Liver (tissue), 9 donors: ENCODE data around the gene RAB12. TPM values are rescaled to one million over a fixed set of nuclear protein-coding genes. Genes with fewer than 3 reads are reported as not detected.

Source experiments
- DNase-seq: peaks from one replicate; pipeline ENCODE4 v3.0.0-alpha.2; 2017; ENCODE audit warnings: low spot score
- H3K27ac ChIP-seq, 2 donors: one replicate each; pipeline ENCODE4 v1.7.0; 2013; ENCODE audit warnings: inconsistent platforms in 2 of 2, low read length in 2 of 2, control low read depth in 1 of 2, low read depth in 1 of 2, mild to moderate bottlenecking in 1 of 2
- H3K27me3 ChIP-seq, 4 donors: one replicate each; pipeline versions ENCODE4 v1.6.1 to v1.7.0; 2013; ENCODE audit warnings: low read length in 3 of 4, inconsistent platforms in 1 of 4, mild to moderate bottlenecking in 1 of 4, moderate library complexity in 1 of 4; ENCODE audit not compliant: control insufficient read depth in 4 of 4, insufficient read depth in 4 of 4
- H3K36me3 ChIP-seq, 4 donors: one replicate each; pipeline versions ENCODE4 v1.6.1 to v1.7.0; 2013; ENCODE audit warnings: low read length in 3 of 4, mild to moderate bottlenecking in 3 of 4, low read depth in 1 of 4, moderate library complexity in 1 of 4; ENCODE audit not compliant: control insufficient read depth in 4 of 4, insufficient read depth in 3 of 4
- H3K4me1 ChIP-seq, 4 donors: one replicate each; pipeline versions ENCODE4 v1.6.1 to v1.7.0; 2013; ENCODE audit warnings: low read length in 3 of 4, mild to moderate bottlenecking in 3 of 4, moderate library complexity in 1 of 4; ENCODE audit not compliant: control insufficient read depth in 4 of 4, insufficient read depth in 4 of 4
- H3K4me3 ChIP-seq, 3 donors: one replicate each; pipeline versions ENCODE4 v1.6.1 to v1.7.0; 2013; ENCODE audit warnings: low read length in 3 of 3, control low read depth in 1 of 3, low read depth in 1 of 3, mild to moderate bottlenecking in 1 of 3
- H3K9ac ChIP-seq, 2 donors: one replicate each; pipeline ENCODE4 v1.7.0; 2013; ENCODE audit warnings: low read length in 2 of 2, mild to moderate bottlenecking in 2 of 2, moderate library complexity in 2 of 2, control low read depth in 1 of 2, low read depth in 1 of 2
- H3K9me3 ChIP-seq, 4 donors: one replicate each; pipeline versions ENCODE4 v1.6.1 to v1.7.0; 2013; ENCODE audit warnings: low read length in 3 of 4; ENCODE audit not compliant: control insufficient read depth in 4 of 4
- EGR1 ChIP-seq, 2 donors: IDR thresholded peaks; 2 replicates each; pipeline ENCODE4 v1.6.1; 2016 to 2018; ENCODE audit warnings: antibody characterized with exemption in 2 of 2, low read depth in 2 of 2
- FOXA2 ChIP-seq: IDR thresholded peaks from 2 replicates; pipeline ENCODE4 v1.6.1; 2016; ENCODE audit warnings: antibody characterized with exemption
- HNF4G ChIP-seq: IDR thresholded peaks from 2 replicates; pipeline ENCODE4 v1.6.1; 2016; ENCODE audit warnings: antibody characterized with exemption
- NR2F2 ChIP-seq: IDR thresholded peaks from 2 replicates; pipeline ENCODE4 v1.6.1; 2016; ENCODE audit warnings: antibody characterized with exemption
- RAD21 ChIP-seq, 2 donors: IDR thresholded peaks; 2 replicates each; pipeline ENCODE4 v1.6.1; 2016; ENCODE audit warnings: antibody characterized with exemption in 2 of 2, mild to moderate bottlenecking in 2 of 2
- REST ChIP-seq: IDR thresholded peaks from 2 replicates; pipeline ENCODE4 v1.6.1; 2016; ENCODE audit warnings: antibody characterized with exemption, mild to moderate bottlenecking
- RXRA ChIP-seq, 2 donors: IDR thresholded peaks; 2 replicates each; pipeline ENCODE4 v1.6.1; 2017 to 2018; ENCODE audit warnings: antibody characterized with exemption in 2 of 2, mild to moderate bottlenecking in 1 of 2
- SP1 ChIP-seq: IDR thresholded peaks from 2 replicates; pipeline ENCODE4 v1.6.1; 2018; ENCODE audit warnings: antibody characterized with exemption, mild to moderate bottlenecking
- TAF1 ChIP-seq: conservative IDR thresholded peaks from 2 replicates; pipeline ENCODE4 v1.6.1; 2016; ENCODE audit warnings: antibody characterized with exemption, mild to moderate bottlenecking
- ZBTB33 ChIP-seq: IDR thresholded peaks from 2 replicates; pipeline ENCODE4 v1.6.1; 2016; ENCODE audit warnings: antibody characterized with exemption
- WGBS: extraction: QIAGEN DNeasy Blood & Tissue Kit; methylation state at CpG from one replicate; pipeline ENCODE4 v1.1.7; 2013; 5-methylcytosine and 5-hydroxymethylcytosine counted together
- polyA plus RNA-seq, 2 donors: library from polyadenylated mRNA; stranded (reverse) in 1 of 2; unstranded in 1 of 2; fragments of 200-250 nt in 1 of 2; fragments of >200 nt in 1 of 2; fragmentation: Nextera tagmentation in 1 of 2; extraction: Ambion mirVana in 1 of 2; gene quantifications; one replicate each; pipeline versions ENCODE4 v1.2.1 to v1.2.3, GENCODE V29; 2013 to 2015
- total RNA-seq, 2 donors: library from RNA; depleted of rRNA; stranded (reverse); fragments of >200 nt; gene quantifications; one replicate each; pipeline ENCODE4 v1.2.3, GENCODE V29; 2014
- TF ChIP-seq, protein P1 (sequence below): IDR thresholded peaks from 2 replicates; pipeline ENCODE4 v1.6.1; 2016; ENCODE audit warnings: antibody characterized with exemption
- TF ChIP-seq, protein P2 (sequence below): fragments of 150-350 bp; IDR thresholded peaks from 2 replicates; pipeline ENCODE4 v1.5.1; 2017; ENCODE audit warnings: improper control_type of control experiment, low read depth, low read length; ENCODE audit not compliant: missing input control
- donor health status: healthy.
- donor health status: healthy.
- donor health status: healthy.
- donor health status: healthy.
- donor health status: healthy.

RAB12 gene
- total and polyA plus RNA-seq, 4 donors, result 5.0 to 25.9 (median 14.9) TPM

DNA sequence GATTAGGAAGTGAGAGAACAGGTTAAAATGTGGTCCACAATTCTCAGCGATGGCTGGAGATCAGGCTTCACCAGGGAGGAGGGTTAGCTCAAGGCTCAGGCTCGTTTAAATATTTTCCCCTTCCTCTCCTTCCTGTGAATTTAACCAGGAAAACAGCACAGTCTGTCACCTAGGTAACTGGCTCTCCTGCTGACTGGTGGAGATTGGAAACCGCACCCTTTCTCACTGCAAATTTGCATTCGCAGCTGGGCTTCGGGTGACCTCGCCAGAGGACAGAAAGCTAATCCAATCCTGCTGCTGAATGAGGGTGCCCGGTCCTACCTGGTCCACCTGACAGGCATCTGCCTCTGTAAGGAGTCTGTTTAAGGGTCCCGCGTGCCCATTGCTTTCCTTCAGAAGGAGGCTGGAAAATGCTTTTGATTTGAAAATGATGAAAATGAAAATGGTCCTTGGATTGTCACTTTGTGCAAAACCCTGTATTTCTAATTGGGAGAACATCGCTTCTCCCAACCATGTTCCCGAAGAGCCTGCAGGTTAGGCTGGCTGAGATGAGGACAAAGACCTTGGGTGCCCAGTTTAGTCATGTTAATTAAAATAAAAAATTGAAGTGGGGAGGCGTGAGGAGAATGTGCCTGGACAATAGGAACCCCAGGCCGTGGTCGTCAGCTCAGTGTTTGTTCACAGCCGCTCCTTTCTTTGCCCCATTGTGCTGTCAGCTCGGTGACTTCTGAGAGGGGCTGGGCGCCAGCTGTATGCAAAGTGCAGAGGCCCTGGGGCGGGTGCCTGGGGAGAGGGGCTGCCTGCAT, 52.7 kb downstream of the RAB12 start:
- 45% methylated on average over 18 of the region's 18 CpGs for WGBS
- no peak overlapping the region for H3K4me3 ChIP-seq
- H3K9ac ChIP-seq, result no peak overlapping the region
- H3K36me3 ChIP-seq, result no peaks in the 10 kb centered on the region
- no peak overlapping the region for H3K27ac ChIP-seq
- H3K9me3 ChIP-seq, result no peaks in the 10 kb centered on the region
- peaks cover 0 to 1% (median 0%) of the 10 kb centered on the region in 4 donors for H3K4me1 ChIP-seq
- no peak for DNase-seq
- TF ChIP-seq, protein P1, sequence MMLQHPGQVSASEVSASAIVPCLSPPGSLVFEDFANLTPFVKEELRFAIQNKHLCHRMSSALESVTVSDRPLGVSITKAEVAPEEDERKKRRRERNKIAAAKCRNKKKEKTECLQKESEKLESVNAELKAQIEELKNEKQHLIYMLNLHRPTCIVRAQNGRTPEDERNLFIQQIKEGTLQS, result no peak
- TF ChIP-seq TAF1 (no peak), SP1 (no peak), ZBTB33 (no peak), REST (no peak)
- H3K27me3 ChIP-seq, result no peaks in the 10 kb centered on the region

- DNase-seq, result no peak
- no peaks in the 10 kb centered on the region for H3K27me3 ChIP-seq
- H3K9ac ChIP-seq, result no peak overlapping the region
- 76% methylated on average over 20 of the region's 20 CpGs for WGBS
- no peak overlapping the region for H3K27ac ChIP-seq
- TF ChIP-seq EGR1 (IDR thresholded peaks at IDR 0.05; ENCODE audit: low read depth in 2 of 2) (no peak), RAD21 (IDR thresholded peaks at IDR 0.05) (no peak), ZBTB33 (no peak), NR2F2 (no peak), RXRA (IDR thresholded peaks at IDR 0.05) (no peak), FOXA2 (no peak), HNF4G (no peak)
- TF ChIP-seq, protein P1, result no peak
- TF ChIP-seq, protein P2, sequence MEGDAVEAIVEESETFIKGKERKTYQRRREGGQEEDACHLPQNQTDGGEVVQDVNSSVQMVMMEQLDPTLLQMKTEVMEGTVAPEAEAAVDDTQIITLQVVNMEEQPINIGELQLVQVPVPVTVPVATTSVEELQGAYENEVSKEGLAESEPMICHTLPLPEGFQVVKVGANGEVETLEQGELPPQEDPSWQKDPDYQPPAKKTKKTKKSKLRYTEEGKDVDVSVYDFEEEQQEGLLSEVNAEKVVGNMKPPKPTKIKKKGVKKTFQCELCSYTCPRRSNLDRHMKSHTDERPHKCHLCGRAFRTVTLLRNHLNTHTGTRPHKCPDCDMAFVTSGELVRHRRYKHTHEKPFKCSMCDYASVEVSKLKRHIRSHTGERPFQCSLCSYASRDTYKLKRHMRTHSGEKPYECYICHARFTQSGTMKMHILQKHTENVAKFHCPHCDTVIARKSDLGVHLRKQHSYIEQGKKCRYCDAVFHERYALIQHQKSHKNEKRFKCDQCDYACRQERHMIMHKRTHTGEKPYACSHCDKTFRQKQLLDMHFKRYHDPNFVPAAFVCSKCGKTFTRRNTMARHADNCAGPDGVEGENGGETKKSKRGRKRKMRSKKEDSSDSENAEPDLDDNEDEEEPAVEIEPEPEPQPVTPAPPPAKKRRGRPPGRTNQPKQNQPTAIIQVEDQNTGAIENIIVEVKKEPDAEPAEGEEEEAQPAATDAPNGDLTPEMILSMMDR, result no peak
- peaks cover 0 to 1% (median 0%) of the 10 kb centered on the region in 4 donors for H3K4me1 ChIP-seq
- H3K4me3 ChIP-seq, result no peak overlapping the region
- H3K9me3 ChIP-seq, result no peaks in the 10 kb centered on the region
- H3K36me3 ChIP-seq, result no peaks in the 10 kb centered on the region
These were observed 53.5 kb downstream of the RAB12 start for GRCh38 chr18:8662560-8663255.
